ENCODE measurements around the gene ATAD2B.

GRCh38 chr2:23926290-23926749 lies 603 bp downstream of the ATAD2B start:
- TF ChIP-seq EZH2 (IDR thresholded peaks at IDR 0.05; ENCODE audit: borderline replicate concordance, low read length) = no peak
- TF ChIP-seq, protein P1, sequence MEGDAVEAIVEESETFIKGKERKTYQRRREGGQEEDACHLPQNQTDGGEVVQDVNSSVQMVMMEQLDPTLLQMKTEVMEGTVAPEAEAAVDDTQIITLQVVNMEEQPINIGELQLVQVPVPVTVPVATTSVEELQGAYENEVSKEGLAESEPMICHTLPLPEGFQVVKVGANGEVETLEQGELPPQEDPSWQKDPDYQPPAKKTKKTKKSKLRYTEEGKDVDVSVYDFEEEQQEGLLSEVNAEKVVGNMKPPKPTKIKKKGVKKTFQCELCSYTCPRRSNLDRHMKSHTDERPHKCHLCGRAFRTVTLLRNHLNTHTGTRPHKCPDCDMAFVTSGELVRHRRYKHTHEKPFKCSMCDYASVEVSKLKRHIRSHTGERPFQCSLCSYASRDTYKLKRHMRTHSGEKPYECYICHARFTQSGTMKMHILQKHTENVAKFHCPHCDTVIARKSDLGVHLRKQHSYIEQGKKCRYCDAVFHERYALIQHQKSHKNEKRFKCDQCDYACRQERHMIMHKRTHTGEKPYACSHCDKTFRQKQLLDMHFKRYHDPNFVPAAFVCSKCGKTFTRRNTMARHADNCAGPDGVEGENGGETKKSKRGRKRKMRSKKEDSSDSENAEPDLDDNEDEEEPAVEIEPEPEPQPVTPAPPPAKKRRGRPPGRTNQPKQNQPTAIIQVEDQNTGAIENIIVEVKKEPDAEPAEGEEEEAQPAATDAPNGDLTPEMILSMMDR (IDR thresholded peaks at IDR 0.05; ENCODE audit: low read length) = no peak

Measured in OCI-LY1 (cell line).